Brain pericyte (primary cell): ENCODE results near the gene ZNF460.

Experiments used
- DNase-seq: peaks from one replicate; pipeline ENCODE4 v3.0.0-alpha.2; 2012; ENCODE audit warnings: low read depth, low spot score

ZNF460 gene

GRCh38 chr19:57342582-57342981 is 62.3 kb downstream of the ZNF460 start:
- DNase-seq, result no peak
